ENCODE measurements around the gene S100A3. TPM values are rescaled to one million over a fixed set of nuclear protein-coding genes. Genes with fewer than 3 reads are reported as not detected.

The S100A3 gene
- total and polyA plus RNA-seq, 2 of the 8 experiments (the other 6 are each of a cell fraction or from before 2014, with no cell fraction given): 0.26 to 0.47 TPM

DNA sequence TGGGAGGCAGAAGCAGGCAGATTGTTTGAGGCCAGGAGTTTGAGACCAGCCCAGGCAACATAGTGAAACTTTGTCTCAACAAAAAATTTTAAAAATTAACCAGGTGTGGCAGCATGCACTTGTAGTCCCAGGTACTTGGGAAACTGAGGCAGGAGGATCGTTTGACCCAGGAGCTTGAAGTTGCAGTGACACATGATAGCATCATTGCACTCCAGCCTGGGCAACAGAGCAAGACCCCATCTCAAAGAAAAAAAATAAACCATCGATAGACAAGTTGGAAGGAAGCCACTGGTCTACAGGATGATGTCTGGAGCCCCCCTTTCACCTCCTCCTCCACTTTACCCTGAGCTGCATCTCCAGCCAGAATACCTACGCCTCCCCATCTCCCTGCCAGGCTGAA lies 29.8 kb downstream of the S100A3 start:
- H2BK5ac ChIP-seq (ENCODE audit: low read depth, low read length): no peak overlapping the region
- H3K18ac ChIP-seq (ENCODE audit: extremely low read depth, low read length): no peak overlapping the region
- no peak for DNase-seq (ENCODE audit: low read depth in 1 of 2, low spot score in 2 of 2)
- FAIRE-seq: no peak
- no peak overlapping the region for H4K5ac ChIP-seq (ENCODE audit: insufficient read length, low read depth, low read length)
- H3K4me2 ChIP-seq (ENCODE audit: insufficient read depth in 1 of 2, low read depth in 2 of 2, low read length in 2 of 2): no peak overlapping the region
- H3K4me3 ChIP-seq (ENCODE audit: extremely low read depth in 1 of 4, insufficient read depth in 2 of 4, low read depth in 3 of 4, low read length in 4 of 4): no peak overlapping the region
- H3K27me3 ChIP-seq (replicated peaks in 1 of 4; ENCODE audit: control insufficient read depth in 3 of 4, extremely low read depth in 1 of 4, insufficient read depth in 3 of 4, low read length in 3 of 4): peaks cover 0 to 14% (median 8%) of the 10 kb centered on the region in 4 experiments; a peak in 4 of 7 replicates
- no peak overlapping the region for H2AK5ac ChIP-seq (ENCODE audit: low read depth, low read length)
- H3K4ac ChIP-seq (replicated peaks; ENCODE audit: insufficient read length, low read depth, low read length): no peak overlapping the region
- no peak for TF ChIP-seq SRF (IDR thresholded peaks at IDR 0.05; ENCODE audit: low read depth, low read length)
- ChIA-PET POLR2A (ENCODE audit: partially characterized antibody) (no interaction called here), CTCF (ENCODE audit: partially characterized antibody) (interaction anchor here (2.8 to 4.4 kb wide), 2 partner anchors 8 to 14 kb away, joined by 25 to 51 read pairs; partner anchors contain the start of gene S100A6)
- no peak overlapping the region for H4K91ac ChIP-seq (replicated peaks; ENCODE audit: insufficient read length, low read length)
- H3K9ac ChIP-seq (replicated peaks in 1 of 4; ENCODE audit: extremely low read depth in 1 of 4, low read depth in 3 of 4, low read length in 3 of 4): no peak overlapping the region
- no peak overlapping the region for H4K8ac ChIP-seq (ENCODE audit: extremely low read depth, insufficient read depth, low read length)
- H3K9me3 ChIP-seq (ENCODE audit: insufficient read depth in 2 of 2, low read depth in 1 of 2, low read length in 1 of 2): peaks cover 0 to 2% of the 10 kb centered on the region in 2 experiments; a peak in 1 of 4 replicates
- H4K20me1 ChIP-seq (replicated peaks in 1 of 2; ENCODE audit: control insufficient read depth in 1 of 2, insufficient read depth in 2 of 2, low read length in 2 of 2): no peaks in the 10 kb centered on the region
- H3K79me2 ChIP-seq (ENCODE audit: control insufficient read depth in 1 of 2, insufficient read depth in 2 of 2, low read length in 2 of 2): no peaks in the 10 kb centered on the region
- H2BK12ac ChIP-seq (ENCODE audit: low read depth, low read length): no peak overlapping the region
- H2AFZ ChIP-seq (ENCODE audit: low read length): no peak overlapping the region
- H3K36me3 ChIP-seq (ENCODE audit: control insufficient read depth in 2 of 4, insufficient read depth in 4 of 4, low read length in 3 of 4): no peaks in the 10 kb centered on the region; a peak in 1 of 8 replicates
- no peak overlapping the region for H3K27ac ChIP-seq (ENCODE audit: low read depth, low read length)
- no peaks in the 10 kb centered on the region for H3K79me1 ChIP-seq (ENCODE audit: low read depth, low read length)
- H3K4me1 ChIP-seq (replicated peaks in 1 of 4; ENCODE audit: control insufficient read depth in 3 of 4, insufficient read depth in 4 of 4, low read length in 3 of 4): peaks cover 3 to 11% (median 5%) of the 10 kb centered on the region in 4 experiments; a peak in 6 of 7 replicates
- H2BK15ac ChIP-seq (ENCODE audit: low read length): no peak overlapping the region
- no peak overlapping the region for H3K23ac ChIP-seq (ENCODE audit: insufficient read length)
- no peak overlapping the region for H2BK120ac ChIP-seq (replicated peaks; ENCODE audit: low read depth, low read length)
- no peaks in the 10 kb centered on the region for H3K23me2 ChIP-seq (ENCODE audit: low read depth, low read length)
- H3K14ac ChIP-seq (ENCODE audit: insufficient read length): no peak overlapping the region
- H3K56ac ChIP-seq (replicated peaks; ENCODE audit: insufficient read length, low read depth, low read length): no peak overlapping the region
- 88% methylated on average over 3 of the region's 3 CpGs; no CpG with 5 or more reads in 1 of the 2 experiments for WGBS, 2 experiments (ENCODE audit: extremely low coverage in 1 of 2, insufficient coverage in 1 of 2, insufficient read length in 1 of 2, insufficient replicate concordance in 2 of 2, low coverage in 1 of 2, low lambda C conversion rate in 2 of 2, missing lambda C conversion rate in 1 of 2)
- H2BK20ac ChIP-seq (ENCODE audit: low read length): peak overlapping the region; percentile 48; the same call in 1 of the 2 replicates

Measured in H1 (cell line).